ENCODE results near the gene GRPEL1. TPM values are rescaled to one million over a fixed set of nuclear protein-coding genes. Genes with fewer than 3 reads are reported as not detected.
A peak's percentile ranks its signal among the peaks of the same experiment; 100 is the strongest.

GRPEL1 gene
- total RNA-seq, 1 donor from 2014 or later = 20.3 TPM

GRCh38 chr4:7075962-7076695 is 8.3 kb upstream of the GRPEL1 start:
- DNase-seq (ENCODE audit: low spot score) = no peak
- no peaks in the 10 kb centered on the region for H3K4me1 Mint-ChIP-seq (ENCODE audit: unreplicated experiment)

GRCh38 chr4:7074426-7074825 is 6.6 kb upstream of the GRPEL1 start:
- TF ChIP-seq, protein P1, sequence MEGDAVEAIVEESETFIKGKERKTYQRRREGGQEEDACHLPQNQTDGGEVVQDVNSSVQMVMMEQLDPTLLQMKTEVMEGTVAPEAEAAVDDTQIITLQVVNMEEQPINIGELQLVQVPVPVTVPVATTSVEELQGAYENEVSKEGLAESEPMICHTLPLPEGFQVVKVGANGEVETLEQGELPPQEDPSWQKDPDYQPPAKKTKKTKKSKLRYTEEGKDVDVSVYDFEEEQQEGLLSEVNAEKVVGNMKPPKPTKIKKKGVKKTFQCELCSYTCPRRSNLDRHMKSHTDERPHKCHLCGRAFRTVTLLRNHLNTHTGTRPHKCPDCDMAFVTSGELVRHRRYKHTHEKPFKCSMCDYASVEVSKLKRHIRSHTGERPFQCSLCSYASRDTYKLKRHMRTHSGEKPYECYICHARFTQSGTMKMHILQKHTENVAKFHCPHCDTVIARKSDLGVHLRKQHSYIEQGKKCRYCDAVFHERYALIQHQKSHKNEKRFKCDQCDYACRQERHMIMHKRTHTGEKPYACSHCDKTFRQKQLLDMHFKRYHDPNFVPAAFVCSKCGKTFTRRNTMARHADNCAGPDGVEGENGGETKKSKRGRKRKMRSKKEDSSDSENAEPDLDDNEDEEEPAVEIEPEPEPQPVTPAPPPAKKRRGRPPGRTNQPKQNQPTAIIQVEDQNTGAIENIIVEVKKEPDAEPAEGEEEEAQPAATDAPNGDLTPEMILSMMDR (IDR thresholded peaks at IDR 0.05; ENCODE audit: unreplicated experiment) = no peak
- H3K27ac Mint-ChIP-seq (ENCODE audit: unreplicated experiment) = no peak overlapping the region
- H3K27me3 Mint-ChIP-seq (ENCODE audit: unreplicated experiment) = peaks cover 5% of the 10 kb centered on the region
- H3K4me1 Mint-ChIP-seq (ENCODE audit: unreplicated experiment) = no peaks in the 10 kb centered on the region
- H3K4me3 Mint-ChIP-seq (ENCODE audit: unreplicated experiment) = no peak overlapping the region
- no peaks in the 10 kb centered on the region for H3K9me3 Mint-ChIP-seq (ENCODE audit: unreplicated experiment)
- H3K36me3 Mint-ChIP-seq (ENCODE audit: low read depth, unreplicated experiment) = no peaks in the 10 kb centered on the region
- no peak for DNase-seq (ENCODE audit: low spot score)

More at GRCh38 chr4:7075962-7076695, 8.3 kb upstream of the GRPEL1 start:
- Mint-ChIP-seq H3K4me3 (ENCODE audit: unreplicated experiment) (no peak overlapping the region), H3K27ac (ENCODE audit: unreplicated experiment) (no peak overlapping the region), H3K27me3 (ENCODE audit: unreplicated experiment) (peaks cover 5% of the 10 kb centered on the region), H3K9me3 (ENCODE audit: unreplicated experiment) (no peaks in the 10 kb centered on the region), H3K36me3 (ENCODE audit: low read depth, unreplicated experiment) (no peaks in the 10 kb centered on the region)
- TF ChIP-seq, protein P1 (IDR thresholded peaks at IDR 0.05; ENCODE audit: unreplicated experiment) = no peak

DNA sequence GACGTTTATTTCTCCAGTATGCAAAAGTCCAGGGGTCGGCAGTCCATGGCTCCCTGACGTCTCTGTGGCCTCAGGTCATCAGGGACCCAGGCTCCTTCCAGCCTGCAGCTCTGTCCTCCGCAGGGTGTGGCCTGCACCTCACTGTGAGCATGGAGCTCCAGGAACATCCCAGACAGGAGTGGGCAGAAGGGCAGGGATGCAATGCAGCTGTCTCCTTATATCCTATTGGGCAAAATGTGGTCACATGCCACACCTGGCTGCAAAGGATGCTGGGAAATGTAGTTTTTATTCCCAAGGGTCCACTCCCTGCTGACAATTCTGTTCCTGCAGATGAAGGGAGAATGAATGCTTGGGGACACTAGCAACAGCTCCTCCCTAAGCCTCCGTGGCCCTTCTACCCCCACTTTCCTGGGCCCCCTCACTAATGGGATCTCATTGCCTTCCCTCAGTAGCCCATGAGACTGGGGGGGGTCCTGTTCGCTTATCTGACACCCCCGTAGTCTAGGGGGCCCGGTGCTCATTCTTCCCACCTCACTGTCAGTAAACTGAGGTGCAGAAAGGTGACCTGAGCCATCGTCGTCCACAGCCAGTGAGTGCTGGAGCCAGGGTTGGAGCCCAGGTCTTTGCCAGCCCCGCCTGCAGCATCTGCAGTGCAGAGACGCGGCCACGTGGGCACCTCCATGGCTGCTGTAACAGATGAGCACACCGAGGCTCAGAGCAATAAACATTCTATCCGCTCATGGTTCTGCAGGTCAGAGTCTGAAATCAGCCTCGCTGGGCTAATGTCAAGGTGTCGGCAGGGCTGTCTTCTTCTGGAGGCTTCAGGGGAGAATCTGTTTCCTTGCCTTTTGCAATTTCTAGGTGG is 5.9 kb upstream of the GRPEL1 start:
- TF ChIP-seq, protein P1 (IDR thresholded peaks at IDR 0.05; ENCODE audit: unreplicated experiment) = no peak
- H3K36me3 Mint-ChIP-seq (ENCODE audit: low read depth, unreplicated experiment) = no peaks in the 10 kb centered on the region
- peaks cover 1% of the 10 kb centered on the region for H3K4me1 Mint-ChIP-seq (ENCODE audit: unreplicated experiment)
- H3K4me3 Mint-ChIP-seq (ENCODE audit: unreplicated experiment) = no peak overlapping the region
- H3K27ac Mint-ChIP-seq (ENCODE audit: unreplicated experiment) = no peak overlapping the region
- H3K9me3 Mint-ChIP-seq (ENCODE audit: unreplicated experiment) = no peaks in the 10 kb centered on the region
- peaks cover 3% of the 10 kb centered on the region for H3K27me3 Mint-ChIP-seq (ENCODE audit: unreplicated experiment)
- DNase-seq (ENCODE audit: low spot score) = peak; percentile 51

GRCh38 chr4:7073059-7073458 is 5.2 kb upstream of the GRPEL1 start:
- no peak for DNase-seq (ENCODE audit: low spot score)
- no peaks in the 10 kb centered on the region for H3K36me3 Mint-ChIP-seq (ENCODE audit: low read depth, unreplicated experiment)
- H3K27ac Mint-ChIP-seq (ENCODE audit: unreplicated experiment) = no peak overlapping the region
- TF ChIP-seq, protein P1 (IDR thresholded peaks at IDR 0.05; ENCODE audit: unreplicated experiment) = no peak
- no peaks in the 10 kb centered on the region for H3K9me3 Mint-ChIP-seq (ENCODE audit: unreplicated experiment)
- no peak overlapping the region for H3K4me3 Mint-ChIP-seq (ENCODE audit: unreplicated experiment)
- peaks cover 6% of the 10 kb centered on the region for H3K27me3 Mint-ChIP-seq (ENCODE audit: unreplicated experiment)
- H3K4me1 Mint-ChIP-seq (ENCODE audit: unreplicated experiment) = peaks cover 4% of the 10 kb centered on the region
